ENCODE results near the gene C16orf90. TPM values are rescaled to one million over a fixed set of nuclear protein-coding genes. Genes with fewer than 3 reads are reported as not detected.
"Not testable (repeated sequence)": the region's sequence is repeated elsewhere in the genome, so short reads cannot be mapped to it uniquely, and the experiment has no call there.

The C16orf90 gene
- polyA plus RNA-seq, 3 donors, result not detected

GRCh38 chr16:3475604-3476375 lies 19.5 kb downstream of the C16orf90 start:
- Mint-ChIP-seq H3K27me3 (ENCODE audit: low read depth in 3 of 3) (no peaks in the 10 kb centered on the region), H3K4me3 (no peak overlapping the region), H3K27ac (peak overlapping the region in 1 of 7 donors; percentile 78), H3K36me3 (peaks cover 30 to 69% of the 10 kb centered on the region in 2 donors), H3K4me1 (no peaks in the 10 kb centered on the region), H3K9me3 (peaks cover 0 to 1% (median 0%) of the 10 kb centered on the region in 7 donors)
- no peak overlapping the region for H3K4me3 ChIP-seq (replicated peaks in 1 of 3; ENCODE audit: low read depth in 2 of 3, low read length in 3 of 3)
- DNase-seq, result no peak
- intact Hi-C loops (cut with micrococcal nuclease), result no loop called here
- H3K27me3 ChIP-seq (ENCODE audit: control insufficient read depth in 2 of 2, insufficient read depth in 2 of 2, low read length in 2 of 2), result no peaks in the 10 kb centered on the region
- no peaks in the 10 kb centered on the region for H3K9me3 ChIP-seq (replicated peaks in 1 of 2; ENCODE audit: control insufficient read depth in 1 of 2, insufficient read depth in 1 of 2, low read length in 2 of 2)
- no peak overlapping the region for H3K9ac ChIP-seq (ENCODE audit: insufficient read depth, low read length, poor library complexity, severe bottlenecking)
- H3K4me1 ChIP-seq (ENCODE audit: control insufficient read depth in 1 of 2, insufficient read depth in 2 of 2, low read length in 2 of 2), result no peaks in the 10 kb centered on the region
- peaks cover 70% of the 10 kb centered on the region for H3K79me2 ChIP-seq (ENCODE audit: insufficient read depth, low read length)
- peaks cover 94% of the 10 kb centered on the region for H4K20me1 ChIP-seq (ENCODE audit: insufficient read depth, low read length)
- no peak overlapping the region for H2AFZ ChIP-seq (ENCODE audit: insufficient read depth, low read depth, low read length, poor library complexity, severe bottlenecking)
- WGBS (ENCODE audit: insufficient coverage), result 95% methylated on average over 20 of the region's 29 CpGs
- H3K36me3 ChIP-seq (replicated peaks in 1 of 2; ENCODE audit: control insufficient read depth in 1 of 2, insufficient read depth in 2 of 2, low read length in 2 of 2), result peaks cover 29 to 62% of the 10 kb centered on the region in 2 donors
- no peak overlapping the region for H3K27ac ChIP-seq (ENCODE audit: low read depth in 1 of 2, low read length in 2 of 2)
- no peak overlapping the region for H3K4me2 ChIP-seq (replicated peaks; ENCODE audit: extremely low read depth, low read length, poor library complexity, severe bottlenecking)
- no peak for TF ChIP-seq CTCF (IDR thresholded peaks at IDR 0.05)

- H3K27me3 Mint-ChIP-seq (ENCODE audit: low read depth in 3 of 3); H3K4me3 Mint-ChIP-seq; intact Hi-C loops (cut with micrococcal nuclease); H3K4me1 Mint-ChIP-seq; H3K4me2 ChIP-seq (replicated peaks; ENCODE audit: extremely low read depth, low read length, poor library complexity, severe bottlenecking); H3K4me1 ChIP-seq (ENCODE audit: control insufficient read depth in 1 of 2, insufficient read depth in 2 of 2, low read length in 2 of 2); H3K9me3 Mint-ChIP-seq; DNase-seq; H3K9ac ChIP-seq (ENCODE audit: insufficient read depth, low read length, poor library complexity, severe bottlenecking); H3K9me3 ChIP-seq (replicated peaks in 1 of 2; ENCODE audit: control insufficient read depth in 1 of 2, insufficient read depth in 1 of 2, low read length in 2 of 2); H3K4me3 ChIP-seq (replicated peaks in 1 of 3; ENCODE audit: low read depth in 2 of 3, low read length in 3 of 3); H3K27me3 ChIP-seq (ENCODE audit: control insufficient read depth in 2 of 2, insufficient read depth in 2 of 2, low read length in 2 of 2); H3K27ac ChIP-seq (ENCODE audit: low read depth in 1 of 2, low read length in 2 of 2); H2AFZ ChIP-seq (ENCODE audit: insufficient read depth, low read depth, low read length, poor library complexity, severe bottlenecking): not testable (repeated sequence)
- H3K36me3 ChIP-seq (replicated peaks in 1 of 2; ENCODE audit: control insufficient read depth in 1 of 2, insufficient read depth in 2 of 2, low read length in 2 of 2), result peaks cover 25 to 57% of the 10 kb centered on the region in 2 donors
- no CpG with 5 or more reads among the region's 7 CpGs for WGBS (ENCODE audit: insufficient coverage)
- peak overlapping the region in 1 of 7 donors; percentile 30 for H3K27ac Mint-ChIP-seq
- H4K20me1 ChIP-seq (ENCODE audit: insufficient read depth, low read length), result peaks cover 95% of the 10 kb centered on the region
- H3K79me2 ChIP-seq (ENCODE audit: insufficient read depth, low read length), result peaks cover 79% of the 10 kb centered on the region
- peaks cover 30 to 64% of the 10 kb centered on the region in 2 donors for H3K36me3 Mint-ChIP-seq
Measured at GRCh38 chr16:3474870-3475269, 20.4 kb downstream of the C16orf90 start.
